Measurements from ENCODE around the gene FGF19. TPM values are rescaled to one million over a fixed set of nuclear protein-coding genes. Genes with fewer than 3 reads are reported as not detected.
"Not testable (repeated sequence)": the region's sequence is repeated elsewhere in the genome, so short reads cannot be mapped to it uniquely, and the experiment has no call there.

Gene FGF19
- total and polyA plus RNA-seq, 2 donors (not counting 1 experiment from before 2014, with no cell fraction given) = not detected

- Histone ChIP-seq H4K20me1 (ENCODE audit: control insufficient read depth, insufficient read depth, low read length, poor library complexity, severe bottlenecking) (no peaks in the 10 kb centered on the region), H3K79me2 (ENCODE audit: control insufficient read depth, insufficient read depth, low read length) (no peaks in the 10 kb centered on the region), H3K9ac (ENCODE audit: low read length) (no peak overlapping the region), H3K4me3 (ENCODE audit: control extremely low read depth in 1 of 5, extremely low read depth in 1 of 5, insufficient read depth in 1 of 5, low read depth in 2 of 5, low read length in 4 of 5) (no peak overlapping the region), H3K4me1 (ENCODE audit: control insufficient read depth in 2 of 2, insufficient read depth in 2 of 2, low read length in 2 of 2) (peaks cover 7 to 9% of the 10 kb centered on the region in 2 donors), H3K27me3 (replicated peaks in 1 of 4; ENCODE audit: control extremely low read depth in 1 of 4, control insufficient read depth in 3 of 4, insufficient read depth in 4 of 4, low read length in 3 of 4) (peaks cover 0 to 40% (median 19%) of the 10 kb centered on the region in 4 experiments), H3K27ac (ENCODE audit: low read length in 2 of 2) (no peak overlapping the region), H3K9me3 (ENCODE audit: control extremely low read depth in 1 of 3, control insufficient read depth in 2 of 3, insufficient read depth in 1 of 3, low read length in 2 of 3) (no peaks in the 10 kb centered on the region), H2AFZ (ENCODE audit: insufficient read depth, low read depth, low read length, poor library complexity, severe bottlenecking) (no peak overlapping the region), H3K4me2 (replicated peaks; ENCODE audit: low read depth, low read length, poor library complexity, severe bottlenecking) (no peak overlapping the region), H3K36me3 (replicated peaks in 1 of 2; ENCODE audit: control extremely low read depth in 1 of 2, control insufficient read depth in 1 of 2, extremely low read depth in 1 of 2, insufficient read depth in 2 of 2, low read length in 1 of 2) (no peaks in the 10 kb centered on the region)
- TF ChIP-seq EZH2 (IDR thresholded peaks at IDR 0.05; ENCODE audit: borderline replicate concordance, insufficient read depth, low read depth, low read length, poor library complexity, severe bottlenecking) (no peak), CTCF (IDR thresholded peaks at IDR 0.05) (no peak)
- Mint-ChIP-seq H3K27me3 (peaks cover 66% of the 10 kb centered on the region), H3K4me3 (no peak overlapping the region), H3K4me1 (peaks cover 7% of the 10 kb centered on the region), H3K9me3 (ENCODE audit: insufficient read depth) (peaks cover 4% of the 10 kb centered on the region), H3K27ac (no peak overlapping the region)
- no peak for ATAC-seq (ENCODE audit: low read depth)
- no peak for DNase-seq
- intact Hi-C loops (cut with micrococcal nuclease) = no loop called here
- WGBS (ENCODE audit: insufficient coverage) = 100% methylated on average over 1 of the region's 5 CpGs
- ChIA-PET CTCF (no interaction called here), POLR2A (no interaction called here)
Measured at GRCh38 chr11:69689484-69690319, 14.1 kb downstream of the FGF19 start.

GRCh38 chr11:69687969-69688771 is 15.7 kb downstream of the FGF19 start:
- H3K9me3 ChIP-seq (ENCODE audit: control extremely low read depth in 1 of 3, control insufficient read depth in 2 of 3, insufficient read depth in 1 of 3, low read length in 2 of 3); CTCF ChIA-PET; H3K27ac ChIP-seq (ENCODE audit: low read length in 2 of 2); H3K4me1 ChIP-seq (ENCODE audit: control insufficient read depth in 2 of 2, insufficient read depth in 2 of 2, low read length in 2 of 2); H3K27ac Mint-ChIP-seq; H2AFZ ChIP-seq (ENCODE audit: insufficient read depth, low read depth, low read length, poor library complexity, severe bottlenecking); H3K9me3 Mint-ChIP-seq (ENCODE audit: insufficient read depth); H3K4me1 Mint-ChIP-seq; H4K20me1 ChIP-seq (ENCODE audit: control insufficient read depth, insufficient read depth, low read length, poor library complexity, severe bottlenecking); H3K9ac ChIP-seq (ENCODE audit: low read length); DNase-seq; intact Hi-C loops (cut with micrococcal nuclease); H3K4me2 ChIP-seq (replicated peaks; ENCODE audit: low read depth, low read length, poor library complexity, severe bottlenecking); H3K36me3 ChIP-seq (replicated peaks in 1 of 2; ENCODE audit: control extremely low read depth in 1 of 2, control insufficient read depth in 1 of 2, extremely low read depth in 1 of 2, insufficient read depth in 2 of 2, low read length in 1 of 2); H3K79me2 ChIP-seq (ENCODE audit: control insufficient read depth, insufficient read depth, low read length); ATAC-seq (ENCODE audit: low read depth); POLR2A ChIA-PET; H3K4me3 Mint-ChIP-seq; H3K4me3 ChIP-seq (ENCODE audit: control extremely low read depth in 1 of 5, extremely low read depth in 1 of 5, insufficient read depth in 1 of 5, low read depth in 2 of 5, low read length in 4 of 5): not testable (repeated sequence)
- WGBS (ENCODE audit: insufficient coverage) = 20% methylated on average over 1 of the region's 5 CpGs
- peaks cover 0 to 34% (median 17%) of the 10 kb centered on the region in 4 experiments for H3K27me3 ChIP-seq (replicated peaks in 1 of 4; ENCODE audit: control extremely low read depth in 1 of 4, control insufficient read depth in 3 of 4, insufficient read depth in 4 of 4, low read length in 3 of 4)
- H3K27me3 Mint-ChIP-seq = peaks cover 56% of the 10 kb centered on the region
